Activated CD4-positive, alpha-beta T cell treated with anti-CD3 and anti-CD28 coated beads for 36 hours (primary cell): ENCODE results near the gene ZNF789. TPM values are rescaled to one million over a fixed set of nuclear protein-coding genes. Genes with fewer than 3 reads are reported as not detected.

Source experiments
- ATAC-seq: fragments of 200-7000 bp; cut with Tn5 transposase; one replicate; pipeline ENCODE4 v1.10.0; 2021; ENCODE audit warnings: mild to moderate bottlenecking, moderate library complexity
- CTCF ChIA-PET: fragments of 350-600 bp; sonication (Branson Sonifier 250); formaldehyde crosslinking; loops from one replicate; lab custom pipeline; 2021; ENCODE audit warnings: antibody characterized with exemption; lab: Charles Lee
- POLR2A ChIA-PET: fragments of 350-600 bp; sonication (Branson Sonifier 250); formaldehyde crosslinking; loops from one replicate; lab custom pipeline; 2021; ENCODE audit warnings: antibody characterized with exemption, inconsistent platforms; lab: Charles Lee
- DNase-seq: peaks from one replicate; pipeline ENCODE4 v3.0.0-alpha.2; 2020
- H3K27ac Mint-ChIP-seq: one replicate; pipeline ENCODE4 v1.8.0; 2021; ENCODE audit warnings: mixed read lengths
- H3K27me3 Mint-ChIP-seq: one replicate; pipeline ENCODE4 v1.8.0; 2021; ENCODE audit warnings: mixed read lengths
- H3K36me3 Mint-ChIP-seq: one replicate; pipeline ENCODE4 v1.8.0; 2021; ENCODE audit warnings: low read depth, mixed read lengths
- H3K4me1 Mint-ChIP-seq: one replicate; pipeline ENCODE4 v1.8.0; 2021; ENCODE audit warnings: mixed read lengths
- H3K4me3 Mint-ChIP-seq: one replicate; pipeline ENCODE4 v1.8.0; 2021; ENCODE audit warnings: mild to moderate bottlenecking, moderate library complexity, mixed read lengths
- H3K9me3 Mint-ChIP-seq: one replicate; pipeline ENCODE4 v1.8.0; 2021; ENCODE audit warnings: low read depth, mixed read lengths
- intact Hi-C, 2 experiments: fragments of 100-400 bp; cut with DNase I in 1 of 2; cut with micrococcal nuclease in 1 of 2; formaldehyde crosslinking; loops; one replicate each; pipeline versions ENCODE4 v1.14.2 to v1.15.1; 2022 to 2024; cut with DNase I, micrococcal nuclease
- total RNA-seq, 2 experiments: library from RNA; stranded (reverse); gene quantifications; one replicate each; pipeline ENCODE4 v1.2.3, GENCODE V29; 2021

ZNF789 gene
- total RNA-seq, 2 experiments from 2014 or later: 18.2 to 18.9 TPM

DNA sequence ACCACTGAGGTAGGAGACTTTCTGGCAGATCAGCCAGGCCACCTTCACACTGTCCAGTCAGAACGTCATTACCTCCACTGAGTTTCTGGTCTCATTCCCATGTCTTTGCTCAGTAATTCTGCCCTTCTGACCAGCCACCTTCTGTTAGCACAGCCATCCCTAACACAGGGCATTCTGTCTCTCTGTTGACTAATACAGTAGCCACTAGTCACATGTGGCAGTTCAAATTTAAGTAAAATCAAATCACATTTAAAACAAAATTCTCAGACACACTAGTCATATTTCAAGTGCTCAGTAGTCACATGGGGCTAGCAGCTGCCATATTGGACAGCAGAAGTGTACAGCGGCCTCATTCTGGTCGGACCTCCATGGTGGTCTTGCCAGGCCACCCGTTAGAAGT, 26.6 kb upstream of the ZNF789 start:
- DNase-seq (no peak), ATAC-seq (no peak)
- POLR2A ChIA-PET: interaction anchor here (0.6 kb wide), 1 partner anchor 9 kb away, joined by 3 read pairs; no protein-coding TSS in a partner anchor
- no peak overlapping the region for H3K4me3 Mint-ChIP-seq
- H3K4me1 Mint-ChIP-seq: peaks cover 11% of the 10 kb centered on the region
- H3K9me3 Mint-ChIP-seq: no peaks in the 10 kb centered on the region
- no peaks in the 10 kb centered on the region for H3K27me3 Mint-ChIP-seq
- no peak overlapping the region for H3K27ac Mint-ChIP-seq
- intact Hi-C loops: no loop called here
- peaks cover 59% of the 10 kb centered on the region for H3K36me3 Mint-ChIP-seq
- CTCF ChIA-PET: interaction anchor here (0.6 to 0.7 kb wide), 2 partner anchors 420 to 533 kb away, joined by 3 to 5 read pairs; no protein-coding TSS in a partner anchor

DNA sequence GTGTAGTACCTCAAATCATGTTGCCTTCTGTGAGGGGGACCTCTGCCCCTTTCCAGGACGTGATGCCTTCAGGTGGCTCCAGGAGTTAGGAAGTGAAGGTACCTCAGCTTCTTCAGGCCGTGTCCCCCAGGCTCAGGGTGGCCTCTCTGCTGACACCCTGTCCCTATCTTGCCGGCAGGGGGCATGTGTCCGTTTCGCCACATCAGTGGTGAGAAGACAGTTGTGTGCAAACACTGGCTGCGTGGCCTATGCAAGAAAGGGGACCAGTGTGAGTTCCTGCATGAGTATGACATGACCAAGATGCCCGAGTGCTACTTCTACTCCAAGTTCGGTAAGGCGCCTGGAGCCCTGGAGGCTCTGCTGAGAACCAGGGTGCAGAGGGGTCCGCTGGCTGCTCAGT, 24.7 kb upstream of the ZNF789 start:
- peaks cover 53% of the 10 kb centered on the region for H3K36me3 Mint-ChIP-seq
- peak; percentile 27 for DNase-seq

DNA sequence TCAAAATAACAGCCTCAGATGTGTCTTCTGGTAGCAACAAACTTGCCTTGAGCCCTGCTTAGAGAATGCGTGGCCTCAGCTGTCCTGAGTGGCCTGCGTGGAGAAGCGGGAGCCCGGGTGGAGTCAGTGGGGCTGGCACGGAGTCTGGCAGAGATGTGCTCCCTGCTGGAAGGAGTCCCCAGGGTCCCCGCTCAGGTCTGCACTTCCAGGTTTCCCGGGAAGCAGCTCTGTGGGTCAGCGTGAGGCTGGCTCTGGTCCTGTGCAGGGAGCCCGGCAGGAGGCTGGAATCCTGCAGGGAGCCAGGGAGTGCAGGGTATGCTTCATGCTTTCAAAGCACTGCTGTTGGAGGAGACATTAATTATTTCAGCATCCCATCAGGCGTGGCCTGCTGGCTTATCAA, 23.8 kb upstream of the ZNF789 start:
- H3K27ac Mint-ChIP-seq: no peak overlapping the region
- CTCF ChIA-PET: interaction anchor here (0.6 kb wide), 1 partner anchor 392 kb away, joined by 4 read pairs; no protein-coding TSS in a partner anchor
- ATAC-seq (no peak), DNase-seq (no peak)
- peaks cover 50% of the 10 kb centered on the region for H3K36me3 Mint-ChIP-seq
- no peak overlapping the region for H3K4me3 Mint-ChIP-seq
- intact Hi-C loops: no loop called here
- POLR2A ChIA-PET: interaction anchor here (0.6 kb wide), 1 partner anchor 86 kb away, joined by 3 read pairs; no protein-coding TSS in a partner anchor
- no peaks in the 10 kb centered on the region for H3K9me3 Mint-ChIP-seq
- H3K27me3 Mint-ChIP-seq: no peaks in the 10 kb centered on the region
- no peaks in the 10 kb centered on the region for H3K4me1 Mint-ChIP-seq

More for the DNA sequence above, 24.7 kb upstream of the ZNF789 start:
- CTCF ChIA-PET: interaction anchor here (0.5 to 0.7 kb wide), 2 partner anchors 39 to 1257 kb away, joined by 3 read pairs; no protein-coding TSS in a partner anchor
- Mint-ChIP-seq H3K27me3 (no peaks in the 10 kb centered on the region), H3K4me1 (peaks cover 3% of the 10 kb centered on the region), H3K9me3 (no peaks in the 10 kb centered on the region), H3K27ac (no peak overlapping the region), H3K4me3 (no peak overlapping the region)
- no peak for ATAC-seq
- intact Hi-C loops: no loop called here
- POLR2A ChIA-PET: no interaction called here

DNA sequence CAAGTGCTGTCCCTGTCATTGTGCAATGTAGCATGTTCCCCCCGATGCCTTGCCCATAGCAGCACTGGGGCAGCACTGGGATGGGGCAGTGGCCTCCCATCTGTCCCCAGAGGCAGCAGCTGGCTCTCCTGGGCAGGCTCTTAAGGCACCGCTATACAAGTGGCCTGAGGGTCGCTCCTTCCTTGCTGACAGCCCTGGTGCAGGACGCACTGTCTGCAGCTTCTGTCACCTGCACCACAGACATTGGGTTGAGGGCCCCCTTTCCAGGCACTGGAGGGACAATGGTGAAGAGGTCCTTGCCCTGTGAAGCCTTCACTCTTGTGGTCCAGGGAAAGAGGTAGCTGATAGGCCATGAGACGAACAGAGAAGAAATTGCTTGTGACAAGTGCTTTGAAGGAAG, 23.4 kb upstream of the ZNF789 start:
- Mint-ChIP-seq H3K4me3 (no peak overlapping the region), H3K9me3 (no peaks in the 10 kb centered on the region), H3K27me3 (no peaks in the 10 kb centered on the region), H3K27ac (peak overlapping the region; percentile 37), H3K4me1 (no peaks in the 10 kb centered on the region), H3K36me3 (peaks cover 51% of the 10 kb centered on the region)
- ChIA-PET CTCF (interaction anchor here (0.6 kb wide), 1 partner anchor 392 kb away, joined by 4 read pairs; no protein-coding TSS in a partner anchor), POLR2A (interaction anchor here (0.6 kb wide), 1 partner anchor 86 kb away, joined by 3 read pairs; no protein-coding TSS in a partner anchor)
- ATAC-seq (no peak), DNase-seq (no peak)
- intact Hi-C loops: no loop called here

DNA sequence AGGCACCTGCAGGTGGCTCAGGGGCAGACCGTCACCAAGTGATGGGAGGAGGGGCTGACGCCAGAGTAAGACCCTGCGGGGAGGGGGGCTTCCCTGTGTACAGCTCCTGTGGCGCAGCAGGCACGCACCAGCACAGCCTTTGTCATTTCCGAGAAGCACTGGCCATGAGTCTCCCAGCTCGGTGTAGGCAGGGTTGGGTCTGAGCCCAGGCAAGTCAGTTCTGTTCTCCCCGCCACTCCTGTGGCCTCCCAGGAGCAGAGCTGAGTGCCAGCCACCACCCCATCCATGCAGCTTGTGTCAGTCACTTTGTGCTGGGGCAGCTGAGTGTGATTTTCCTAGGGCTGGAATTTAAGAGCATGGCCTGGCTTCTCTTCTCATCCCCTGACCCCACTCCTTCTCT, 20.8 kb upstream of the ZNF789 start:
- H3K27ac Mint-ChIP-seq: no peak overlapping the region
- intact Hi-C loops: no loop called here
- no peak overlapping the region for H3K4me3 Mint-ChIP-seq
- POLR2A ChIA-PET: no interaction called here
- H3K9me3 Mint-ChIP-seq: no peaks in the 10 kb centered on the region
- DNase-seq (no peak), ATAC-seq (no peak)
- peaks cover 38% of the 10 kb centered on the region for H3K36me3 Mint-ChIP-seq
- H3K27me3 Mint-ChIP-seq: no peaks in the 10 kb centered on the region
- CTCF ChIA-PET: interaction anchor here (1.7 kb wide), 1 partner anchor 13 kb away, joined by 4 read pairs; no protein-coding TSS in a partner anchor
- H3K4me1 Mint-ChIP-seq: no peaks in the 10 kb centered on the region

DNA sequence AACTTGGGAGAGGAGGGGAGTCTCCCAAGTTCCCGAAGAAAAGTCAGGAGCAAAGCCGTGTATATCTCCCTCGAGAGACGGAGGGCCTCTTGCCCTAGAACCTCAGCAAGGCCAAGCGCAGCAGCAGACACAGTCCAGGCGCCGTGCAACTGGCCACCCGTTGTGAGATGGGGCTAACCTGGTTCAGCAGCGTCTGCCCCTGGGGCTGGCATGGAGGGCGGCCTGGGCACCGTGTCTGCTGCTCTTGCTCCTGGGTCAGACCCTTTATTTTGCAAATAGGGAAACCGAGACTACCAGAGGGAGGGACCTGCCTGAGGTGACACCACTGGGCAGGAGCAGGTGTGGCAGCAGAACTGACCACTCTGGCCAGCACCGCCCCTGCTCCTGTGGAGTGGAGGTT, 20.1 kb upstream of the ZNF789 start:
- H3K36me3 Mint-ChIP-seq: peaks cover 43% of the 10 kb centered on the region
- no peak for DNase-seq
- H3K4me3 Mint-ChIP-seq: no peak overlapping the region
- H3K9me3 Mint-ChIP-seq: no peaks in the 10 kb centered on the region
- ChIA-PET CTCF (interaction anchor here (1.7 kb wide), 1 partner anchor 13 kb away, joined by 4 read pairs; no protein-coding TSS in a partner anchor), POLR2A (no interaction called here)
- no peaks in the 10 kb centered on the region for H3K27me3 Mint-ChIP-seq
- ATAC-seq: no peak
- no peak overlapping the region for H3K27ac Mint-ChIP-seq
- intact Hi-C loops: no loop called here
- no peaks in the 10 kb centered on the region for H3K4me1 Mint-ChIP-seq

DNA sequence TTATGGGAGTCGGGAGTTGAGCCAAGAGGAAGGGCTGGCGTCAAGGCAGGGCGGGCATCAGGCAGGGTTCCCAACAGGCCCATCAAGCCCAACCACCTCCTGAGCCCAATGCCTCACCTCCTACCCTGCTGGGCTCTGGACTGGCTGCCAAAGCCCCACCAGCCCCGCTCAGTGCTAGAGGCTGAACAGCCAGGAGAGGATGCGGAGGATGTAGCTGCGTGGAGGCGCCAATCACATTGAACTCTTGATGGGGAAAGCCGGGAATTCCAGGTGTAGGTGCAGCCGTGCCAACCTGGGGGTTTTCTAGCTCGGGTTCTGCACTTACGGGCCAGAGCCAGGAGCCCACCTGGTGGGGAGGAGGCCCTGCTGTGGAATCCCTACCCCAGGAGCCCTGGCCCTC, 19.6 kb upstream of the ZNF789 start:
- no peak for ATAC-seq
- no peak overlapping the region for H3K4me3 Mint-ChIP-seq
- no peak overlapping the region for H3K27ac Mint-ChIP-seq
- DNase-seq: no peak
- H3K9me3 Mint-ChIP-seq: no peaks in the 10 kb centered on the region
- CTCF ChIA-PET: no interaction called here
- H3K27me3 Mint-ChIP-seq: no peaks in the 10 kb centered on the region
- POLR2A ChIA-PET: no interaction called here
- peaks cover 42% of the 10 kb centered on the region for H3K36me3 Mint-ChIP-seq
- intact Hi-C loops: no loop called here
- no peaks in the 10 kb centered on the region for H3K4me1 Mint-ChIP-seq

DNA sequence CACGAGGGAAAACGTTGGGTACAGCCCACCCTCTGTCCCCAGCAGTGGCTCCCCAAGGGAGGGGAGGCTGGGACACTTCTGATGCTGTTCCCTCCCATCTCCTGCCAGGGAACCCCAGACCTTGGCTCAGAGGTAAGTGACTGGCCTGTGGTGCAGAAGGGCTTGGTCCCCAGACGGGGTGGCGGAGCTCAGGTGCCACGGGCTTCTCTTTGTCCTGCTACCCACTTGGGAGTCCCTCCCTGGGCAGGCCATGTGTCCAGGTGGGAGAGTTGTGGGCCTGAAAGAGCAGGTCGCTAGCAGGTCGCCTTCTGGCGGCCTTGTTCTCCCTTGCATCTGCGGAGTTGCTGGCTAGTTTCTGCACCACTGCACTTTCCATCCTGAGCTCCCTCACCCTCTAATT, 16.8 kb upstream of the ZNF789 start:
- peaks cover 43% of the 10 kb centered on the region for H3K36me3 Mint-ChIP-seq
- intact Hi-C loops: no loop called here
- ChIA-PET CTCF (no interaction called here), POLR2A (interaction anchor here (0.6 kb wide), 1 partner anchor 461 kb away, joined by 3 read pairs; no protein-coding TSS in a partner anchor)
- no peaks in the 10 kb centered on the region for H3K27me3 Mint-ChIP-seq
- ATAC-seq (no peak), DNase-seq (no peak)
- H3K4me1 Mint-ChIP-seq: peaks cover 5% of the 10 kb centered on the region
- H3K9me3 Mint-ChIP-seq: no peaks in the 10 kb centered on the region
- H3K27ac Mint-ChIP-seq: no peak overlapping the region
- no peak overlapping the region for H3K4me3 Mint-ChIP-seq

DNA sequence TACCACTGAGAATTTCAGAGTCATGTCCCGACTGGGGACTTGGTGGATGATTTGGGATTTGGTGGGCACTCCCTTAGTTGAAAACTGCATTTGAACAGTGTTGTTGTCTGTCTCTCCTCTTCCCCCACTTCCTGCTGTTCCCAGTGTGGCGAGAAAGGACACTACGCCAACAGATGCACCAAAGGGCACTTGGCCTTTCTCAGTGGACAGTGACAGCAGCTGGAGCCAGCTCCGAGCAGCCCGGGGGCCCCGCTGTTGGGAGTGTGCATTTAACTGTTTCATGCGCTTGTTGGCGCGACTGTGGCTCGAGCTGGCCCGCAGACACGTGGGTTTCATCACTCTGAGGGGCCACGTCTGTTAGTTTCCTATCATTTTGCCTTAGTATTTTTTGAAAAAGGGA, 16.4 kb upstream of the ZNF789 start:
- Mint-ChIP-seq H3K27me3 (no peaks in the 10 kb centered on the region), H3K9me3 (no peaks in the 10 kb centered on the region), H3K27ac (no peak overlapping the region), H3K4me3 (no peak overlapping the region), H3K4me1 (peaks cover 5% of the 10 kb centered on the region), H3K36me3 (peaks cover 40% of the 10 kb centered on the region)
- ChIA-PET POLR2A (interaction anchor here (0.6 kb wide), 1 partner anchor 461 kb away, joined by 3 read pairs; no protein-coding TSS in a partner anchor), CTCF (no interaction called here)
- intact Hi-C loops: no loop called here
- no peak for DNase-seq
- no peak for ATAC-seq

DNA sequence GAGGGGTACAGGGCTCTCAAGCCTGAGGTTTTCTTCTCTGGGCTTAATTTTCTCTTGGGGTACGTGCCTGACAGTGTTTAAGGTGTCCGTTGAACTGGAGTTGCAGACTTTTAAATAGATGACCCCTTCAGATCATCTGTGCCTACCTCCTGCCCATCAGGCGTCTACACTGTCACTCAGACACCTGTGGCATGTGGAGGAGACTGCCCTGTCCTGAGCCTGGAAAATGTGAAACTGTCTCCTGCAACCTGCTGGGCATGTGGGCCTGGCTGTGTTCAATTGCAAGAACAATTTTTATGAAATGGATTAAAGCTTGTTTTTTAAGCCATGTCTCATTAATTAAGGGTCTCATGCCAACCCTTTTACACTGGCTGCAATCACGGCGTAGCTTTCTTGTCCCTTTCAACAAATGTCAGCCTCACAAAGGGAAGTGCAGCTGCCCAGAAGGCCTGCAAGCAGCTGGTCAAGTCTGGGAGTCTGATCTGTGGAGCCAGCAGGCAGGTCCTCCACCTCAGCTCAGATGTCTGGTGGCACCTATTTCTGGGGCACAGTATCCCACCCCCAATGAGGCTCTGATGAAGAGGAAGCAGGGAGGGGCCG, 15.5 kb upstream of the ZNF789 start:
- no peak for ATAC-seq
- Mint-ChIP-seq H3K4me1 (peaks cover 8% of the 10 kb centered on the region), H3K27ac (no peak overlapping the region), H3K4me3 (no peak overlapping the region), H3K36me3 (peaks cover 44% of the 10 kb centered on the region), H3K9me3 (no peaks in the 10 kb centered on the region), H3K27me3 (no peaks in the 10 kb centered on the region)
- CTCF ChIA-PET: interaction anchor here (1.1 kb wide), 1 partner anchor 90 kb away, joined by 3 read pairs; no protein-coding TSS in a partner anchor
- intact Hi-C loops: no loop called here
- POLR2A ChIA-PET: no interaction called here
- DNase-seq: no peak

DNA sequence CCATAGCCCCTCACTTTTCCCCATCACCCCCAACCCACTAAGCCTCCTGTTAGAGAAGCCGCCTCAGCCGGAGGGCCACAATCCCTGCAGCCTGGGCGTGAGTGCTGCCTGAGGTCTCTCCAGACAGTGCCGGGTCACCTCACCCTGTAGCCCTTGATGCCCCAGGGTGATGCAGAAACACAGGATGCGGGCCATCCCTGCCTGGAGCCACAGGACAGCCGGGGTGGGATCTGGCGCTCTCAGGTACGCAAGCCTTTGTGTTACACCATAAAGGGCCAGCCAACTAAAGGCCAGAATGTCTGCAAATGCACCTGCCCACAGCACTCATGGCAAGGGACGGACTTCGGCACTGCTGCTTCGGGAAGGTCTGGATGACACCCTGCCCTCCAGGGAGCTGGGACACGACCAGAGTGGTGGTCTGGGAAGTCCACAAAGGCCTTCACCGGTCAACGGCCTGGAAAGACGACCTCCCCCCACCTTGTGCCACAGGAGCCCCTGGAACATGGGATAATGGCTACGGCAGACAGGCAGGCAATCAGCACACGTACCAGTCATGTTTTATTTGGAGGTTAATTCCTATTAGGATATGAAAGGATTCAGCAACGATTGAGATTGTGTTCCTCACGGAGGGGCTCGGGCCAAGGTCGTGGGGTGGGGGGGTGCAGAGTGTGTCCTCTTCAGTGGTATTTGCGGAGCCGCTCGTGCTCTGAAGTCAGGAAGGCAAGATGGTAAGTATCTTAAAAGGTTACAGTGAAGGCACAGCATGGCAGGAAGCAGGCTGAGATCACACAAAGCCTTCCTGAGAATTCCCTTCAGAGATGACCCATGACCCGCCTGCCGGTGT, 14.8 kb upstream of the ZNF789 start:
- no peak for DNase-seq
- no peak overlapping the region for H3K4me3 Mint-ChIP-seq
- no peaks in the 10 kb centered on the region for H3K27me3 Mint-ChIP-seq
- CTCF ChIA-PET: interaction anchor here (1.1 kb wide), 1 partner anchor 90 kb away, joined by 3 read pairs; no protein-coding TSS in a partner anchor
- no peaks in the 10 kb centered on the region for H3K9me3 Mint-ChIP-seq
- POLR2A ChIA-PET: no interaction called here
- no peak overlapping the region for H3K27ac Mint-ChIP-seq
- peaks cover 48% of the 10 kb centered on the region for H3K36me3 Mint-ChIP-seq
- ATAC-seq: no peak
- peaks cover 12% of the 10 kb centered on the region for H3K4me1 Mint-ChIP-seq
- intact Hi-C loops: no loop called here
